Esophagus muscularis mucosa (tissue), 4 donors: ENCODE results near the gene KLK14. TPM values are rescaled to one million over a fixed set of nuclear protein-coding genes. Genes with fewer than 3 reads are reported as not detected.

Experiments
- DNase-seq: peaks from one replicate; pipeline ENCODE4 v3.0.0-alpha.2; 2017; ENCODE audit errors: extremely low spot score
- H3K27ac ChIP-seq, 4 donors: fragments of 200-600 bp; sonication (generic); replicated peaks in 1 of 4; 1 replicate in 3 of 4; 2 replicates in 1 of 4; pipeline ENCODE4 v1.5.1; 2016 to 2019; ENCODE audit warnings: mild to moderate bottlenecking in 1 of 4
- H3K27me3 ChIP-seq, 4 donors: fragments of 200-600 bp; sonication (generic); one replicate each; pipeline versions ENCODE4 v1.5.1 to v1.6.0; 2016 to 2019
- H3K36me3 ChIP-seq, 4 donors: fragments of 200-600 bp; sonication (generic); one replicate each; pipeline ENCODE4 v1.5.1; 2016 to 2019
- H3K4me1 ChIP-seq, 4 donors: fragments of 200-600 bp; sonication (generic); one replicate each; pipeline ENCODE4 v1.5.1; 2016 to 2019
- H3K4me3 ChIP-seq, 4 donors: fragments of 200-600 bp; sonication (generic); 1 replicate in 2 of 4; 2 replicates in 2 of 4; pipeline ENCODE4 v1.5.1; 2016 to 2019; ENCODE audit warnings: mild to moderate bottlenecking in 4 of 4, moderate library complexity in 1 of 4
- H3K9me3 ChIP-seq, 4 donors: fragments of 200-600 bp; sonication (generic); 1 replicate in 3 of 4; 2 replicates in 1 of 4; pipeline ENCODE4 v1.5.1; 2016 to 2019
- CTCF ChIP-seq, 3 experiments: fragments of 200-600 bp in 2 of 3; fragments of 450-650 bp in 1 of 3; sonication (generic) in 2 of 3; IDR thresholded peaks; one replicate each; pipeline ENCODE4 v1.5.1; 2017 to 2019; ENCODE audit warnings: antibody characterized with exemption in 3 of 3, mild to moderate bottlenecking in 2 of 3, moderate library complexity in 1 of 3
- EP300 ChIP-seq: sonication (generic); formaldehyde crosslinking; IDR thresholded peaks from one replicate; pipeline ENCODE4 v1.6.1; 2017; ENCODE audit warnings: antibody characterized with exemption
- POLR2A ChIP-seq: fragments of 450-650 bp; IDR thresholded peaks from one replicate; pipeline ENCODE4 v1.6.1; 2017; ENCODE audit warnings: antibody characterized with exemption, moderate library complexity, mild to moderate bottlenecking, low read depth
- POLR2AphosphoS5 ChIP-seq, 2 donors: sonication (generic); formaldehyde crosslinking; IDR thresholded peaks; one replicate each; pipeline ENCODE4 v1.6.1; 2017; ENCODE audit warnings: antibody characterized with exemption in 2 of 2
- WGBS: methylation state at CpG from one replicate; pipeline ENCODE4 v1.1.5; 2018; 5-methylcytosine and 5-hydroxymethylcytosine counted together
- intact Hi-C: fragments of 100-400 bp; cut with DNase I; formaldehyde crosslinking; loops from one replicate; pipeline ENCODE4 v1.15.1; 2023
- total RNA-seq, 4 donors: library from RNA; depleted of rRNA; stranded (reverse); fragments of >200 nt; gene quantifications; one replicate each; pipeline versions ENCODE4 v1.1.0 to v1.2.1, GENCODE V29; 2016

The KLK14 gene
- total RNA-seq, 4 donors from 2014 or later, result 0.52 TPM; not detected in 3

GRCh38 chr19:51031220-51031879, 51.3 kb downstream of the KLK14 start:
- intact Hi-C loops, result no loop called here
- H3K4me3 ChIP-seq, result no peak overlapping the region
- H3K4me1 ChIP-seq, result no peaks in the 10 kb centered on the region
- WGBS, result 84% methylated on average over 4 of the region's 7 CpGs
- TF ChIP-seq CTCF (IDR thresholded peaks at IDR 0.05) (no peak), POLR2A (no peak), POLR2AphosphoS5 (IDR thresholded peaks at IDR 0.05) (no peak), EP300 (no peak)
- H3K36me3 ChIP-seq, result no peaks in the 10 kb centered on the region
- H3K27ac ChIP-seq, result no peak overlapping the region
- no peak for DNase-seq
- H3K27me3 ChIP-seq, result peaks cover 0 to 72% (median 0%) of the 10 kb centered on the region in 4 donors
- no peaks in the 10 kb centered on the region for H3K9me3 ChIP-seq

DNA sequence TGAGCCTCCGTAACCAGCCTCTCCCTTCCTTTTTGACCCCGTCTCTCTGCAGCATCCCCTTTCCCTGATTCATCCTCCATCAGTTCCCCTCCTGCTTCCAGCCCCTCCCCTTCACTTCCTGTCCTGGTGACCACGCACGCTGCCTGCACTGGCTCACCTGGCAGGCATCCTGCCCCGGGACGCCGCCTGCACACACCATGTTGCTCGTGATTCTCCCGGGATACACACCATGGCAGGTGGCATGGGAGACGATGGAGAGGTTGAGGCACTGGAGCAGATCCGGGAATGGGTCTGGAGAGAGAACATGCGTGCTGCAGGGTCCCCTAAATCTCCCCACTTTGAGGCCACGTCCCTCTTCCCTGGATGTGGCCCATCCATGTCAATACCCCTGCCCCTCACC, 52.1 kb downstream of the KLK14 start:
- no peak overlapping the region for H3K27ac ChIP-seq
- intact Hi-C loops, result no loop called here
- no peak for DNase-seq

GRCh38 chr19:51029718-51030117, 53.0 kb downstream of the KLK14 start:
- no peak for DNase-seq
- H3K4me3 ChIP-seq, result no peak overlapping the region
- H3K27me3 ChIP-seq, result peaks cover 0 to 77% (median 7%) of the 10 kb centered on the region in 4 donors
- intact Hi-C loops, result no loop called here
- no peaks in the 10 kb centered on the region for H3K9me3 ChIP-seq
- WGBS, result 93% methylated on average over 2 of the region's 2 CpGs
- H3K27ac ChIP-seq, result no peak overlapping the region
- TF ChIP-seq POLR2A (no peak), EP300 (no peak), CTCF (IDR thresholded peaks at IDR 0.05) (no peak)
- H3K36me3 ChIP-seq, result no peaks in the 10 kb centered on the region
- H3K4me1 ChIP-seq, result no peaks in the 10 kb centered on the region

More for the DNA sequence above, 52.1 kb downstream of the KLK14 start:
- H3K27me3 ChIP-seq, result peaks cover 0 to 77% (median 4%) of the 10 kb centered on the region in 4 donors
- TF ChIP-seq CTCF (IDR thresholded peaks at IDR 0.05), result no peak
- TF ChIP-seq EP300, result no peak
- TF ChIP-seq POLR2A, result no peak
- no peak for TF ChIP-seq POLR2AphosphoS5 (IDR thresholded peaks at IDR 0.05)
- H3K9me3 ChIP-seq, result no peaks in the 10 kb centered on the region
- no peaks in the 10 kb centered on the region for H3K4me1 ChIP-seq
- H3K4me3 ChIP-seq, result no peak overlapping the region
- WGBS, result 84% methylated on average over 13 of the region's 13 CpGs
- no peaks in the 10 kb centered on the region for H3K36me3 ChIP-seq

Other genes with a start within 250 kb of the KLK14 start
- not detected for gene KLK15, start 249.3 kb downstream of the KLK14 start, total RNA-seq
- not detected for gene KLK3, start 228.0 kb downstream of the KLK14 start, total RNA-seq
- not detected for gene KLK2, start 209.4 kb downstream of the KLK14 start, total RNA-seq
- gene KLK4, start 171.5 kb downstream of the KLK14 start, total RNA-seq, result not detected
- not detected for gene KLK5, start 129.8 kb downstream of the KLK14 start, total RNA-seq
- gene KLK6, start 113.3 kb downstream of the KLK14 start, total RNA-seq, result not detected
- gene KLK7, start 99.0 kb downstream of the KLK14 start, total RNA-seq, result under 1 TPM in 2 of 4 donors, not detected in 2; 0.32 to 0.33 TPM
- gene KLK8, start 81.3 kb downstream of the KLK14 start, total RNA-seq, result not detected
- gene KLK10, start 63.2 kb downstream of the KLK14 start, total RNA-seq, result not detected
- gene KLK11, start 56.3 kb downstream of the KLK14 start, total RNA-seq, result not detected
- gene KLK12, start 47.9 kb downstream of the KLK14 start, total RNA-seq, result not detected
- gene KLK13, start 17.8 kb downstream of the KLK14 start, total RNA-seq, result not detected
- 10 to 100 TPM in 3 of 4 donors, 1 to 10 TPM in 1; 7.1 to 18.9 (median 13.7) TPM for gene CTU1, start 25.5 kb upstream of the KLK14 start, total RNA-seq
- gene SIGLEC9, start 42.0 kb upstream of the KLK14 start, total RNA-seq, result 1 to 10 TPM; 2.0 to 9.4 (median 3.5) TPM
- 1 to 10 TPM in 1 of 4 donors, under 1 TPM in 2, not detected in 1; 0.19 to 2.2 (median 0.92) TPM for gene SIGLEC7, start 59.4 kb upstream of the KLK14 start, total RNA-seq
- gene CD33, start 142.2 kb upstream of the KLK14 start, total RNA-seq, result 1 to 10 TPM; 3.0 to 9.9 (median 5.5) TPM
- not detected for gene SIGLECL1, start 168.2 kb upstream of the KLK14 start, total RNA-seq
- under 1 TPM in 1 of 4 donors, not detected in 3; 0.17 TPM for gene IGLON5, start 228.8 kb upstream of the KLK14 start, total RNA-seq